Measurements from ENCODE around the gene C11orf65.

Gene C11orf65

GRCh38 chr11:108467091-108467823, at the start of gene C11orf65:
C11orf65 (minus strand) TSS chr11:108467529; CDS start chr11:108461559, 5,970 bp downstream.
- Mint-ChIP-seq H3K27me3 (no peaks in the 10 kb centered on the region), H3K9me3 (no peaks in the 10 kb centered on the region), H3K36me3 (peaks cover 4 to 5% of the 10 kb centered on the region in 2 donors), H3K27ac (peak within 1 kb of the TSS; percentile 99), H3K4me1 (peaks cover 4 to 19% of the 10 kb centered on the region in 2 donors), H3K4me3 (peak within 1 kb of the TSS; percentile 96 to 99)
- ATAC-seq (replicated peaks) (peak; percentile 99), DNase-seq (peak; percentile 93)

DNA sequence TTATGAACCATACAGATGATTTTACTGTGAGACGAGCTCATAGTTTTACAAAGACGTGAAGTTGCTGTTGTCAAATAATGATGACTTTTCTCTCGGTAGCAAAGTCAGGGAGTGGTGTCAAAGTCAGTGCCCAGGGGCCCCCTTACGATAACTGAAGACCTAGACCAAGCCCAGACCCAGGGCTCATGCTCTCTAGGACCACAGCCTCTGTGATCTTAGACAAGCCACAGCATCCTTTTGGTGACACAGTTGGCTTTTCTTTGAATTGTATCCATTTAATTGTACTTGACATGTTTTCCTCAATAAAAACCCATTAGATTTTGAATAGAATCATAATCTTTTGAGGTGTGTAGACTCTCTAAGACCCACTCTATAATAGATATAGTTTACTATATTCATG, 48.8 kb upstream of the C11orf65 start:
- ATAC-seq (replicated peaks) (no peak), DNase-seq (no peak)
- peaks cover 3 to 9% of the 10 kb centered on the region in 2 donors for H3K27me3 Mint-ChIP-seq
- no peak overlapping the region for H3K27ac Mint-ChIP-seq
- peaks cover 0 to 9% of the 10 kb centered on the region in 2 donors for H3K36me3 Mint-ChIP-seq
- no peaks in the 10 kb centered on the region for H3K9me3 Mint-ChIP-seq
- H3K4me3 Mint-ChIP-seq: no peak overlapping the region
- H3K4me1 Mint-ChIP-seq: no peaks in the 10 kb centered on the region

DNA sequence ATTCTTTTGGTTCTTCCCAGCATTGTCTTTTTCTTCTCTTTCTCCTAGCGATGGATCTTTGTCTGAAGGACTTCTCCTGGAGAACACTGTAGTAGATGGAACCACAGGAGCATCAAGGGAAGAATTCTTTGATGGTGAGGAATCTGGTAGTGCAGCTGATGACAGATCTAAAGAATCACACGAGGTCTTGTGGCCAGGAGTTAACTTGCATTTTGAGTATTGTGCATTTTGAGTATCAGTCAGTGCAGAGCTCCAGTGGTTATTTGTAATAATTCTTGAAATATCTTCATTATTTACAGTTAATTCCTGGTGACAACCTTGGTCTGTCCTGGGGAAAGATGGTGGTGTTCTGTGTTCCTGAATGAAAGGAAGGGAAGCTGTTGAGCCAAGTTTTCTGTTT, 45.4 kb upstream of the C11orf65 start:
- ATAC-seq (replicated peaks): no peak
- H3K27me3 Mint-ChIP-seq: peaks cover 0 to 19% of the 10 kb centered on the region in 2 donors
- H3K36me3 Mint-ChIP-seq: peaks cover 0 to 9% of the 10 kb centered on the region in 2 donors

DNA sequence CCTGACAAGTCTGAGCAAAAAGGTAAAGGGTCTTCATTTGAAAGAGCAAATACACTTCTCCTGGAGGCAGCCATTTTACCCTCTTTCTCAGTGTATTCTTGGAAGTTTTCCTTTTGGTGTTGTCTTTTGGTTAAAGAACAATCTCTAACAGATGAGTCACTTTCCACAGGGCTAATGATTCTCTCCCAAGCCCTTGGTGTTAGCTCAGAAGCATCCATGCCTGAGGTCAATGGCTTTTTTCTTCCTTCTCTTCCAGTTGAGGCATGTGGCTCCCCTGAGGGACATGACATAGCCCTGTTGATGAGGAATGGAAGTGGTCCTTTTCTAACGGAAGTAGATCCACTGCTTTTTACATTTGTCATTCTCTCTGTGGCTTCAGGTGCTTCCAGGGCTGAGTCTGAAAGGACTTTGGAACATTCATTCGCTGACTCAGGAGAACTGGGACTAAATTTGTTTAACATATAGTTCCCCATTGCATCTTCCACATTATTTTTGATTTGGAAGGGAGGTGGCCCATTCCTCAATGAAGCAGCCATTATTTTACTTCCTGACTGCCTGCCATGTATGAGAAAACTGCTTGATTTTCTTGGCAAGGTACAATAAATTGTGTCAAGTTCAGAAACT, 44.6 kb upstream of the C11orf65 start:
- H3K4me1 Mint-ChIP-seq: no peaks in the 10 kb centered on the region
- H3K9me3 Mint-ChIP-seq: no peaks in the 10 kb centered on the region
- H3K27me3 Mint-ChIP-seq: peaks cover 4 to 19% of the 10 kb centered on the region in 2 donors
- H3K36me3 Mint-ChIP-seq: peaks cover 0 to 9% of the 10 kb centered on the region in 2 donors
- ATAC-seq (replicated peaks) (no peak), DNase-seq (no peak)
- no peak overlapping the region for H3K4me3 Mint-ChIP-seq
- no peak overlapping the region for H3K27ac Mint-ChIP-seq

More for the DNA sequence above, 45.4 kb upstream of the C11orf65 start:
- H3K27ac Mint-ChIP-seq: no peak overlapping the region
- H3K4me3 Mint-ChIP-seq: no peak overlapping the region
- no peaks in the 10 kb centered on the region for H3K9me3 Mint-ChIP-seq
- DNase-seq: no peak
- H3K4me1 Mint-ChIP-seq: no peaks in the 10 kb centered on the region

- Mint-ChIP-seq H3K4me3 (no peak overlapping the region), H3K9me3 (no peaks in the 10 kb centered on the region), H3K4me1 (no peaks in the 10 kb centered on the region), H3K36me3 (peaks cover 0 to 2% of the 10 kb centered on the region in 2 donors), H3K27ac (no peak overlapping the region), H3K27me3 (peaks cover 4 to 12% of the 10 kb centered on the region in 2 donors)
- ATAC-seq (replicated peaks) (no peak), DNase-seq (no peak)
Observed at GRCh38 chr11:108508653-108509593, 41.6 kb upstream of the C11orf65 start.

- Mint-ChIP-seq H3K27me3 (no peaks in the 10 kb centered on the region), H3K4me3 (no peak overlapping the region), H3K27ac (no peak overlapping the region), H3K9me3 (no peaks in the 10 kb centered on the region), H3K36me3 (no peaks in the 10 kb centered on the region), H3K4me1 (peaks cover 5% of the 10 kb centered on the region in 2 donors)
- no peak for ATAC-seq (replicated peaks)
- DNase-seq: no peak
Observed at GRCh38 chr11:108501396-108501795, 34.1 kb upstream of the C11orf65 start.

GRCh38 chr11:108500721-108501120, 33.4 kb upstream of the C11orf65 start:
- no peaks in the 10 kb centered on the region for H3K36me3 Mint-ChIP-seq
- no peaks in the 10 kb centered on the region for H3K9me3 Mint-ChIP-seq
- no peak overlapping the region for H3K4me3 Mint-ChIP-seq
- ATAC-seq (replicated peaks) (no peak), DNase-seq (no peak)
- peaks cover 5% of the 10 kb centered on the region in 2 donors for H3K4me1 Mint-ChIP-seq
- H3K27ac Mint-ChIP-seq: no peak overlapping the region
- no peaks in the 10 kb centered on the region for H3K27me3 Mint-ChIP-seq

DNA sequence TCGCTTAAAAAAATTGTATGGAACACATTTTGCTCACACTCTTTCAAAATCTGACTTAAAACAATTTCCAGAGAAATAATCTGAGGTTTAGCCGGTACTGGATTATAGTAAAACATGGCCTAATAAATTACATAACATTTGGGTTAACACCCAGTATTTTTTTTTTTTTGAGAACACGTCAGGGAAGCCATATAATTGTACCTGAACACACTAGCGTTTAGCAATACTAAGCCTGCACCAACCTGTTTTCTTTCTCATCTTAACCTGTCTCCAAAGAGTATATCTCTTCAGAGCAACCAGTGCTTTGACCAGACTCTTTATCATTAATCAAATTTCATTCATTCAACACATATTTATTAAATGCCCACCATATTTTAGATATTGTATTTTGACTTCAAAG, 32.8 kb upstream of the C11orf65 start:
- H3K27me3 Mint-ChIP-seq: no peaks in the 10 kb centered on the region
- DNase-seq (no peak), ATAC-seq (replicated peaks) (no peak)
- H3K4me1 Mint-ChIP-seq: peaks cover 5% of the 10 kb centered on the region in 2 donors
- no peaks in the 10 kb centered on the region for H3K36me3 Mint-ChIP-seq
- no peak overlapping the region for H3K27ac Mint-ChIP-seq
- no peak overlapping the region for H3K4me3 Mint-ChIP-seq
- no peaks in the 10 kb centered on the region for H3K9me3 Mint-ChIP-seq

DNA sequence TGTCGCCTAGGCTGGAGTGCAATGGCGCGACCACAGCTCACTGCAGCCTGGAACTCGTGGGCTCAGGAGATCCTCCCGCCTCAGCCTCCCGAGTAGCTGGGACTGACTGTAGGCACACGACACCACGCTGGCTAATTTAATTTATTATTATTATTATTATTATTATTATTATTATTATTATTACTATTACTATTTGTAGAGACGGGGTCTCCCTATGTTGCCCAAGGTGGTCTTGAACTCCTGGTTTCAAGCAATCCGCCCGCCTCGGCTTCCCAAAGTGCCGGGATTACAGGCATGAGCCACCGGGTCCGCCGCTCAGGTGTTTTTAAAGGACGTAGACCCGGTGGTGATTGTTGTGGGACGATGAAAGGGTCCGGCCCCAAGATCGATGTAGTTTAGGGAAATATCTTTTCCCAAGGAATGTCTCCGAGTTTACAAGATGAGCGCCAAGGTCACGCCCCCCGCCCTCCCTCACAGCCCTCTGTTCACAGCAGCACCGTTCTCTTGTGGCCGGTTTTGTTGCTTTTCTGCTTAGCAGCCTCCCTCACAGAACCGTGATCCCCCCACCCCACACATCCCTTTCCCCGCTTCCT, 31.6 kb upstream of the C11orf65 start:
- ATAC-seq (replicated peaks) (peak in 1 of 2 donors; percentile 2), DNase-seq (no peak)
- H3K4me3 Mint-ChIP-seq: peak overlapping the region; percentile 94 to 95
- no peaks in the 10 kb centered on the region for H3K27me3 Mint-ChIP-seq
- no peaks in the 10 kb centered on the region for H3K36me3 Mint-ChIP-seq
- H3K4me1 Mint-ChIP-seq: peaks cover 5% of the 10 kb centered on the region in 2 donors
- peak overlapping the region; percentile 96 for H3K27ac Mint-ChIP-seq
- no peaks in the 10 kb centered on the region for H3K9me3 Mint-ChIP-seq

- peak; percentile 23 for DNase-seq
- ATAC-seq (replicated peaks): peak; percentile 66 to 67
- Mint-ChIP-seq H3K4me1 (peaks cover 5% of the 10 kb centered on the region in 2 donors), H3K27me3 (no peaks in the 10 kb centered on the region), H3K4me3 (peak within 1 kb of the TSS; percentile 95 to 96), H3K27ac (peak within 1 kb of the TSS; percentile 97), H3K9me3 (no peaks in the 10 kb centered on the region), H3K36me3 (no peaks in the 10 kb centered on the region)
Observed at GRCh38 chr11:108498046-108498815, 30.9 kb upstream of the C11orf65 start, which contains the start of gene POGLUT3. POGLUT3 (minus strand) TSS chr11:108498384; CDS start chr11:108498366, 18 bp downstream.

DNA sequence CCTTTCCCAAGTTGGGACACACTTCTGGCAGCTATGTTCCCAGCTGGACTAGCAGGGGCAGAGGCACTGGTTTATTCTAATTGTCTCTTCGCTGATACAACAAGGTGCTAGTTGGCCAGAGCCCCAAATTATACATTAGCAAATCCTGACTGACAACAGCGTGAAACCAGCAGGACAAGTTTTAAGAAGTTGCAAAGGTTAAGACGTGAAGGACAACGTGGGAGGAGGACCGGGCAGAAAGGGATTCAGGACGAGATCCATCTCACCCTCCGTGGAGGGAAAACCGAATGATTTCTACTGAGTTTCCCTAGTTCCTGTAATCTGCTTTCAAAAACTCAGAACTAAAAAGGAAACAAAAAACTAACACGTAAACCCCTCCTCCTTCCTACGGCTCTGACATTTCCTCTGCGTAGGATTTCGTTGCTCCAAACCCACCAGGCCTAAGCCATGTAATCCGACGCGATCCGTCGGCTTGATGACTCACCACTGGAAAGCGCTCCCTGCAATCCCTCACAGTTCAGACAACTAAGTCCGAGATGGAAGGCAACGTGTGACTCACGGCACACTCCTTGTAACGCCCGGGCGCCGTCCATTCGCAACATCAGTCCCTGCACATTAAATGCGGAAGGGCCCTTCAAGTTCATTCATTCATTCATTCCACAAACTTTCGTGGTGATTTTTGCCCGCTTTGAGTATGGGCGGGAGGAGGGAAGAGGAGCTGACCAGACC, 30.2 kb upstream of the C11orf65 start:
- no peaks in the 10 kb centered on the region for H3K27me3 Mint-ChIP-seq
- no peaks in the 10 kb centered on the region for H3K9me3 Mint-ChIP-seq
- H3K4me1 Mint-ChIP-seq: peaks cover 5% of the 10 kb centered on the region in 2 donors
- H3K4me3 Mint-ChIP-seq: peak overlapping the region; percentile 95 to 96
- ATAC-seq (replicated peaks) (peak; percentile 71 to 80), DNase-seq (peak; percentile 56)
- H3K27ac Mint-ChIP-seq: peak overlapping the region; percentile 97
- H3K36me3 Mint-ChIP-seq: no peaks in the 10 kb centered on the region

DNA sequence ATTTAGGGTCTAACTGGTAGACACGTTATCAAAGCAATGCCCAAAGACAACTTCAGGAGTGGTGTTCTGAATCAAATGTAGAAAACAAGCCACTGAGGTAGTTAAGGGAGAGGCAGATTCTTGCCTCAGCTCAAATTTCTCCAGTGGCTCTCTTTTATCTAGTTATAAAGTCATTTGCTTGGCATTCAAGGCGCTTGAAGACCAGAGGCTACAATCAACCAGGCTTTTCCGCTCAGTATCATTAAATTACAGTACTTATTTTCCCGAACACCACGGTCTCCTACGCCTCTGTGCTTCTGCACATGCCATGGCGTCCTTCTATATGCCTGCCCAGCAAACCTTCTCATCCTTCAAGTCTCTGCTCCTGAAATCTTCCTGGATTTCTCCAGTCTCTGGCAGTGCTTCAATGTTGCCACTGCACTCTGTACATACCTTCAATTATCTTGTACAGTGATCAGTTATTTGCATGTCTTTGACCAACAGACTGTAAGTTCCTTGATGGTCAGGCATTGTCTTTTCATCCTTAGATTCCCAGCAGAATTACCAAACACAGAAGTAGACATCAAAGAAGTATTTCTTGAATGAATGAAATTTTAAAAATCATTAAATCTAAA, 29.4 kb upstream of the C11orf65 start:
- Mint-ChIP-seq H3K27me3 (no peaks in the 10 kb centered on the region), H3K4me1 (peaks cover 5% of the 10 kb centered on the region in 2 donors), H3K4me3 (peak overlapping the region in 1 of 2 donors; percentile 9), H3K9me3 (no peaks in the 10 kb centered on the region), H3K36me3 (no peaks in the 10 kb centered on the region), H3K27ac (no peak overlapping the region)
- DNase-seq: no peak
- no peak for ATAC-seq (replicated peaks)

Data from stimulated activated naive B cell treated with anti-CD40 and anti-IgM and Interleukin-4, amounts not matched to agents 10 μg/mL and 1 μg/mL and 100 μg/mL, for 72 hours (primary cell).